Measurements from ENCODE around the gene CYP2A7.
A peak's percentile ranks its signal among the peaks of the same experiment; 100 is the strongest.
"Not testable (repeated sequence)": the region's sequence is repeated elsewhere in the genome, so short reads cannot be mapped to it uniquely, and the experiment has no call there.

CYP2A7 gene

DNA sequence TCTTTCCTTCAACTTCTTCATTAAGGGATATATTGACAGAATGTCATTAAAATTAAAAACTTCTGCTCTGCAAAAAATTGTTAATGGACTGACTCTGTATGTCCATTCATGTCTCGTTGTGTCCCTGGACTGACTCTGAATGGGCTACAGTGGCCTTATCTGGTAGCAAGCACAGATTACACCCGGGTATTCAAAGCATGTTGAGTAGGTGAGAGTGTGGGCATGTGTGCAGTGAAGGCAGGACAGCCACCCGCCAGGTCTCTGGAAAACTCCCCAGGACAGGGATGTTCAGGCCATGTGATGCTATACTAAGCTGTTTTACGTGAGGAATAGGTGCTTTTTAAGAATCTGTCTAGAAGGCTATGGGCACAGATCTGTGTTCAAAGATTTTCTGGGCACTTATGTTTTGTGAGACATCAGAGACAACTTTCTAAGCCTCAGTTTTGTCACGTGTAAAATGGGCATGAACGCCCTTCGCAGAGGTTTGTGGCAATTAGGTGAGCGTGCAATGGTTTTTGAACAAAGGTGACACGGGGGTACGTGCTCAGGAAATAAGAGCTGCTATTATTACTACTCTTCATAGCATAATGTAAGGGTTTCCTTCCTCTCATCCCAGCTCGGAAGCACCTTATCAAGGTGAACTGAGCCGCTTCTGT is 38.9 kb downstream of the CYP2A7 start:
- DNase-seq (ENCODE audit: low read depth, low spot score): not testable (repeated sequence)

DNA sequence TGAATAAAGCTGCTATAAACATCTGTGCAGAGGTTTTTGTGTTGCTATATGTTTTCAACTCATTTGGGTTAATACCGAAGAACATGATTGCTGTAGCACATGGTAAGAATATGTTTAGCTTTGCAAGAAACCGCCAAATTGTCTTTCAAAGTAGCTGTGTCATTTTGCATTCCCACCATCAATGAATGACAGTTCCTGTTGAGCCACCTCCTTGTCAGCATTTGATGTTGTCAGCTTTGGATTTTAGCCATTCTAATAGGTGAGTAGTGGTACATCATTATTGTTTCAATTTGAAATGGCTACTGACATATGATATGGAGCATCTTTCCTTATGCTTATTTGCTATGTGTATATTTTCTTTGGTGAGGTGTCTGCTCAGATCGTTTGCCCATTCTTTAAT is 40.0 kb downstream of the CYP2A7 start:
- DNase-seq (ENCODE audit: low read depth, low spot score): not testable (repeated sequence)

DNA sequence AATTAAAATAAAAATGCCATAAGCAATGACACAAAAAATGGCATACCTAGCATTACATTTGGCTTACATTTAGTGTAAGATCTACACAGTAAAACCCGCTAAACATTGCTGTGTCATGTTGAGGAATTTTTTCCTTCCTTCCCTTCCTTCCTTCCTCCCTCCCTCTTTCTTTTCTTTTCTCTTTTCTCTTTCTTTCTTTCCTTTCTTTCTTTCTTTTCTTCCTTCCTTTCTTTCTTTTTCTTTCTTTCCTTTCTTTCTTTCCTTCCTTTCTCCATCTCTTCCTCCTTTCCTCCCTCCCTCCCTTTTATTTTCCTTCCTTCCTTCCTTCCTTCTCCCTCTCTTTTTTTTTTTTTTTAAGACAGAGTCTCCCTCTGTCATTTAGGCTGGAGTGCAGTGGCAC is 43.6 kb downstream of the CYP2A7 start:
- DNase-seq (ENCODE audit: low read depth, low spot score): not testable (repeated sequence)

DNA sequence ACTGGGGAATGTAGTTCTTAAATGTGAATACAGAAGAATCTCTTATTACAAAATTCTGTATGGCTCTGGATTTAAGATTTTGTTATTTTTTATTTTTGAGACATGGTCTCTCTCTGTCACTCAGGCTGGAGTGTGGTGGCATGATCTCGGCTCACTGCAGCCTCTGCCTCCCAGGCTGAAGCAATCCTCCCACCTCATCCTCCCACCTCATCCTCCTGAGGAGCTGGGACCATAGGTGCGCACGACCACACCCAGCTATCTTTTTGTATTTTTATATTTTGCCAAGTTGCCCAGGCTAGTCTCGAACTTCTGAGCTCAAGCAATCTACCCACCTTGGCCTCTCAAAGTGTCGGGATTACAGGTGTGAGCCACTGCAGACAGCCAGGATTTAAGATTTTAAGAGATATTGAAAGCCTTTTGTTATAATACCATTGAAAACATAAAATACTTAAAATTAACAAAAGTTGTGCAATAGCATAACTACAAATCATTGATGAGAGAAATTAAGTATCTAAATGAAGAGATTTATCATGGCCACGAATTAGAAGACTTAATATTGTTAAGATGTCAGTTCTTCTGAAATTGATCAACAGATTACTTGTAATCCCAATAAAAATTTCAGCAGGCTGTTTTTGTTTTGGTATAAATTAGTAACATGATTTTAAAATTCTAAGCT is 45.1 kb downstream of the CYP2A7 start:
- DNase-seq (ENCODE audit: low read depth, low spot score): no peak

DNA sequence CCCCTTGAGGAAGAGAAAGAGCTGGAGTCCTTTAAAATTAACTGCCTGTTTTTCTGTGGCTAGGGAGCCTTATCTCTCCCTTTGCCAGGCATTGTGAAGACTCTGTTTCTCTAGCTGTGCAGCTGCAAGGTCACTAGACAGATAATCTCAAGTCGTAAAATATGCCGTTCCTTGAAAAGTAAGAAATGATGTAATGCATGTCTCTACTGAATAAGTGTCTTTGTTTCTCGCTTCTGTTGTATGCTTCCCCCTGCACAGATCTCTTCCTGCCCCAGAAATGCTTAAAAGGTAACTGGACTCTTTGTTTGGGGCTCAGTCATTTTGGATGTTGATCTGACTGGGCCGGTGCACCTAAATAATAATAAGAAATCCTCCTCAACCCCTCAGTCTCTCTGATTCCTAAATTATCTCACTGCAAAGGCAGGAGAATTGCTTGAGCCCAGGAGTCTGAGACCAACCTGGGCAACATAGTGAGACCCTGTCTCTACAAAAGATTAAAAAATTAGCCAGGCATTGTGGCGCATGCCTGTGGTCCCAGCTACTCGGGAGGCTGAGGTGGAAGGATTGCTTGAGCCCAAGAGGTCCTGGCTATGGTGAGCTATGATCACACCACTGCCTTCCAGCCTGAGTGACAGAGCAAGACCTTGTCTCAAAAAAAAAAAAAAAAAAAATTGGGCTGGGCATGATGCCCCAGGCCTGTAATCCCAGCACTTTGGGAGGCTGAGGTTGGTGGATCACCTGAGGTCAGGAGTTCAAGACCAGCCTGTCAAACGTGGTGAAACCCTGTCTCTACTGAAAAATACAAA is 48.1 kb downstream of the CYP2A7 start:
- DNase-seq (ENCODE audit: low read depth, low spot score): not testable (repeated sequence)

DNA sequence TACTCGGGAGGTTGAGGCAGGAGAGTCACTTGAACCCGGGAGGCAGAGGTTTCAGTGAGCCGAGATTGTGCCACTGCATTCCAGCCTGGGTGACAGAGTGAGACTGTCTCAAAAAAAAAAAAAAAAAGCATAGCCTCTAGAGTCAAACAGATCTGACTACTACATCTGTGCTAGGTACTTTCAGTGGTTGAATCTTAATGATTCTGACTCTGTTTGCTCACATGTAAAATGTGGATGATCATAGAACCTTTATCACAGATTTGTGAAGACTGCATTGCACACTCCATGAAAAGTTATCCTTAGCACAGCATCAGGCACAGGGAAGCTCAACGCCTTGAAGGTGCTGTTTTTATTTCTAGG is 49.6 kb downstream of the CYP2A7 start:
- not testable (repeated sequence) for DNase-seq (ENCODE audit: low read depth, low spot score)

DNA sequence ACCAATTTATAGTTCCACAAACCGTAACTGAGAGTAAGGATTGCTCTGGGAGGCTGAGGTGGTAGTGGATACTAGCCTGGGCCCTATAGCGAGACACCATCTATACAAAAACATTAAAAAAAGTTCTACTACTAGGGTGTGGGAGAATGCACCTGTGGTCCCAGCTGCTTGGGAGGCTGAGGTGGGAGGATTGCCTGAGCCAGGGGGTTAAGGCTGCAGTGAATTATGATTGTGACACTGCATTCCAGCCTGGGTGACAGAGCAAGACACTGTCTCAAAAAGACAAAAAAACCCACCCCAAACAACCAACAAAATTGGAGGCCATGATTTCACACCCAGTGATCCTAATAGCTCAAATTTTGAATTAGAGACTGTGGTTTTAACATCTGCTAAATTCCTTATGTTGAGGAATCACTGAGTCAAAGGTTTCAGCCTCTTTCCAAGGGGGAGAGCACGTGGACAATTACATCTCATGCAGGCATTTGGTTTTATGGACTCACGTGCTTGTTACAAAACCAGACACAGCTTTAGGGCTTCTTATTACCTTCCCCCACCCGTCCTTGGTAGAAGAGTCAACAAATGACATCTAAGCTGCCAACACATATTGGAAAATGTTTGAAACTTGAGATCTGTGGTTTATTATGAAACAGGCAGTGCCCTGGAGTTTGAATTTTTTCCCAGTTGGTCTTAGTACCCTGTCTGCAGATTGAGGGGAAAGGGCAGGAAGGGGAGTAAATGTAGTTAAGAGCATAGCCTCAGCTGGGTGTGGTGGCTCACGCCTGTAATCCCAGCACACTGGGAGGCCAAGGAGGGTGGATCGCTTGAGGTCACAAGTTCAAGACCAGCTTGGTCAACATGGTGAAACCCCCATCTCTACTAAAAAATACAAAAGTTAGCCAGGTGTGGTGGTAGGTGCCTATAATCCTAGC is 50.3 kb downstream of the CYP2A7 start:
- DNase-seq (ENCODE audit: low read depth, low spot score): peak; percentile 31

DNA sequence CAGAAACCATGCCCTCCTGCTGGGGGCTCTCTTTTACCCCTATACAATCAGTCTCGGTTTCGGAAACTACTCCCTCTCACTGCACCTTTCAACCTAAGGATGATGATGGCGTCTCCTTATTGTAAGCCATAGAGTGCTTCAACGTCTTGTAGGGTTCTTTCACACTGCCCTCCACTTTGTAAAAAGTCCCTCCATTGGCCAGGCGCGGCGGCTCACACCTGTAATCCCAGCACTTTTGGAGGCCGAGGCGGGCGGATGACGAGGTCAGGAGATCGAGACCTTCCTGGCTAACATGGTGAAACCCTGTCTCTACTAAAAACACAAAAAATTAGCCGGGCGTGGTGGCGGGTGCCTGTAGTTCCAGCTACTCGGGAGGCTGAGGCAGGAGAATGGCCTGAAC is 51.3 kb downstream of the CYP2A7 start:
- DNase-seq (ENCODE audit: low read depth, low spot score): not testable (repeated sequence)

DNA sequence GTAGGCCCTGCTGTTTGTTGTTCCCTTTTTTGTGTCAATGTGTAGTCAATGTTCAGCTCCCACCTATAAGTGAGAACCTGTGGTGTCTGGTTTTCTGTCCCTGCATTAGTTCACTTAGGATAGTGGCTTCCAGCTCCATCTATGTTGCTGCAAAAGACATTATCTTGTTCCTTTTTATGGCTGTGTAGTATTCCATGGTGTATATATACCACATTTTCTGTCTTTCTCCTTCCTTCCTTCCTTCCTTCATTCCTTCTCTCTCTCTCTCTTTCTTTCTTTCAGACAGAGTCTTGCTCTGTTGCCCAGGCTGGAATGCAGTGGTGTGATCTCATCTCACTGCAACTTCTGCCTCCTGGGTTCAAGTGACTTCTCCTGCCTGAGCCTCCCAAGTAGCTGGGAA is 52.8 kb downstream of the CYP2A7 start:
- DNase-seq (ENCODE audit: low read depth, low spot score): no peak

DNA sequence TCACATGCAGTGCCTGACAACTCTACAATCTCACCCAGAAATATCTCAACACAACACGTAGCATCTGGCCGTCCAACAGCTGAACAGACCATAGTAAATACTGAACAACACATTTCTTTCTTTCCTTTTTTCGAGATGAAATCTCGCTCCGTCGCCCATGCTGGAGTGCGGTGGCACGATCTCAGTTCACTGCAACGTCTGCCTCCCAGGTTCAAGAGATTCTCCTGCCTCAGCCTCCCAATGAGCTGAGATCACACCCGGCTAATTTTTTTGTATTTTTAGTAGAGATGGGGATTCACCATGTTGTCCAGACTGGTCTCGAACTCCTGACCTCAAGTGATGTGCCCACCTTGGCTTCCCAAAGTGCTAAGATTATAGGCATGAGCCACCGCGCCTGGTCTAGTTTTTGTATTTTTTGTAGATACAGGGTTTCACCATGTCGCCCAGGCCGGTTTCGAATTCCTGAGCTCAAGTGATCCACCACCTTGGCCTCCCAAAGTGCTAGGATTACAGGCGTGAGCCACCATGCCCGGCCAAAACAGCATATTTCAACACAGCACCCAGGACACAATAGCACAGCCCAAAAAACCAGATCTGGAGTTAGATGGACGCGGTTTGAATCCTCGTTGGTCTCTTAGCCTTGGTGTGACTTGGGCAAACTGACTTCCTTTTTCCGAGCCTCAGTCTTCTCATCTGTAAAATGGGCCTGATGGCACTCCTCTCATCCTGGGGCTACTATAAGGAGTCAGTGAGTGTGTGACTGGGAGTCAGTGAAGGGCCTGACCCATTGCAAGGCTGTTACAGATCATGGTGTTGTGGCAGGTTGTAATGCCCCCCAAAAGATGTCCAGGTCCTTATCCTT is 54.4 kb downstream of the CYP2A7 start:
- no peak for DNase-seq (ENCODE audit: low read depth, low spot score)

DNA sequence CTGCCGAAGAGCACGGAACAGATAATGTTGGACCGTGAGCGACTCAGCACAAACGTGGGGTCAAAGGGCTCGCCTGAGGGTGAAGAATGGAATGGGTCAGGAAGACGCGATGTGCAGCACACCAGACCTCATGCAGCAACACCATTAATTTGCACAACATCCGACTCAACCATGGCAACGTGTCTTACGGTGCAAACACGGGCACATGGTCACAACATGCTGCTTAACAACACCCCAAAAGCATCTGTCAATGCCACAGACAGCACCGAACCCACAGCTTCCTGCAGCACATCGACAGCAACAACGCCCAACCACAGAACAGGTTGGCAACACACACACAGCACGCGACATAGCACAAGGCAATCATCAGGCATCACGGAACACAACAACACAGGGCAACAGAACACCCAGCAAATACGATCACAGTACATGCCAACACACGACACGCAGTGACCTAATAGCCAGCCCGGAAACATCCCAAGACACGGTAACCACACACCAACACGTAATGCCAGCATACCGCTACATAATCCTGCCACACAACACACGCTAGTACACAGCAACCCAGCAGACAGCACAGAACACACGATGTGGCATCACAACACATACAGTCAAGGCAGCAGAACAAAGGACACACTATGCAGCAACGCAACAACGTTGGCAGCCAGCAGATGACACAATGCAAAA is 55.2 kb downstream of the CYP2A7 start:
- not testable (repeated sequence) for DNase-seq (ENCODE audit: low read depth, low spot score)

DNA sequence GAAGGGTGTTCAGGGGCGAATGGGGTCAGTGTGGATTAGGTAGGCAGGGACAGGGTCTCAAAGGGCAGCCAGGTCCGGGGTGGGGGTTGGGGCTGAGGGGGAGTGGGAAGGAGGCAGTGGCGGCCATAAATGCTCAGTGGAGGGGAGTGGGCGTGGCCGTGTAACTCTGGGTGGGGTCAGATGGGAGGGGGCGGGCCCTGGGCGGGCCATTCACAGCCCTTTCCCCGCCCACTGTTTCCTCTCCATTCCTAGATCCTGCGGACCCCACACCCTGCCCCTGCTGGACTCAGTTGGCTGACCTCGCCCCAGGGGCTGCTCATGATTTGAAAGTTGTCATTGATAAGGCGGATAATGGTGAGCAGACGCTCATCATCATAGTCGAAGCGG is 55.7 kb downstream of the CYP2A7 start:
- not testable (repeated sequence) for DNase-seq (ENCODE audit: low read depth, low spot score)

DNA sequence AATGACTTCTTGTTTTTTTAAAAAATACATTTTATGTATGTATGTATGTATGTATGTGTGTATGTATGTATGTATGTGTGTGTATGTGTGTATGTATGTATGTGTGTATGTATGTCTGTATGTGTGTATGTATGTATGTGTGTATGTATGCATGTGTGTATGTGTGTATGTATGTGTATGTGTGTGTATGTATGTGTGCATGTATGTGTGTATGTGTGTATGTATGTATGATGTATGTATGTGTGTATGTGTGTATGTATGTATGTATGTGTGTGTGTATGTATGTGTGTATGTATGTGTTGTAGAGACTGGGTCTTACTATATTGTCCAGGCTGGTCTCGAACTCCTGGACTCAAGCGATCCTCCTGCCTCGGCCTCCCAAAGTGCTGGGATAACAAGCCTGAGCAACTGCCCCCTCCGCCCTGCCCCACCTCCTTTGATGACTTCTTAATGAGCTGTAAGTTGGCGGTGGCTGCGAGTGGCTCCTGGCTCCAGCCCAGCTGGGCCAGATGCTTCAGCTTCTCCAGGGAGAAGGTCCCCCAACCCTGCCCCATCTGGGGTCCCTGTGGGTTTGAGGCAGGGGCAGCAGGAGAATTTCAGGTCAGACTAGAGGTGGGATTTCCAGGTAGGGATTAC is 56.5 kb downstream of the CYP2A7 start:
- DNase-seq (ENCODE audit: low read depth, low spot score): not testable (repeated sequence)
